UCSD-AML1 (cell line): ENCODE results near the gene ADORA2A.

Source experiments
- DNase-seq: peaks from one replicate; lab custom pipeline; 2025; ENCODE audit not compliant: unreplicated experiment; lab: John Stamatoyannopoulos, UW

Gene ADORA2A

GRCh38 chr22:24427500-24428164, at the start of gene ADORA2A:
Gene ADORA2A, plus strand, starts transcription at chr22:24427599. Its CDS starts 5,806 bp downstream, at chr22:24433405.
- DNase-seq = peak; percentile 62

- DNase-seq = no peak
Measured at GRCh38 chr22:24379536-24379935, 47.9 kb upstream of the ADORA2A start.

GRCh38 chr22:24380220-24380904, 47.0 kb upstream of the ADORA2A start:
- no peak for DNase-seq

- no peak for DNase-seq
Measured at GRCh38 chr22:24380905-24381230, 46.5 kb upstream of the ADORA2A start.

GRCh38 chr22:24383061-24383460, 44.3 kb upstream of the ADORA2A start:
- no peak for DNase-seq

- no peak for DNase-seq
Measured at GRCh38 chr22:24384131-24384530, 43.3 kb upstream of the ADORA2A start.

- DNase-seq = no peak
Measured at GRCh38 chr22:24386937-24387471, 40.4 kb upstream of the ADORA2A start.

- no peak for DNase-seq
Measured at GRCh38 chr22:24389680-24390079, 37.7 kb upstream of the ADORA2A start.

- DNase-seq = no peak
Measured at GRCh38 chr22:24390156-24390555, 37.2 kb upstream of the ADORA2A start.

GRCh38 chr22:24390576-24390975, 36.8 kb upstream of the ADORA2A start:
- no peak for DNase-seq

GRCh38 chr22:24391836-24392217, 35.6 kb upstream of the ADORA2A start:
- DNase-seq = no peak

GRCh38 chr22:24392218-24392931, 35.0 kb upstream of the ADORA2A start:
- DNase-seq = no peak

- DNase-seq = no peak
Measured at GRCh38 chr22:24393012-24393559, 34.3 kb upstream of the ADORA2A start.

- no peak for DNase-seq
Measured at GRCh38 chr22:24393848-24394247, 33.6 kb upstream of the ADORA2A start.

GRCh38 chr22:24394254-24394653, 33.1 kb upstream of the ADORA2A start:
- no peak for DNase-seq

GRCh38 chr22:24398409-24398808, 29.0 kb upstream of the ADORA2A start:
- DNase-seq = no peak

GRCh38 chr22:24400034-24400725, 27.2 kb upstream of the ADORA2A start:
- no peak for DNase-seq

- no peak for DNase-seq
Measured at GRCh38 chr22:24400726-24401596, 26.4 kb upstream of the ADORA2A start.

- DNase-seq = no peak
Measured at GRCh38 chr22:24401931-24402367, 25.4 kb upstream of the ADORA2A start.
